H7 (cell line): ENCODE measurements around the gene SPATS2L. TPM values are rescaled to one million over a fixed set of nuclear protein-coding genes. Genes with fewer than 3 reads are reported as not detected.
"Not testable (repeated sequence)": the region's sequence is repeated elsewhere in the genome, so short reads cannot be mapped to it uniquely, and the experiment has no call there.

Experiments used
- DNase-seq: peaks from one replicate; pipeline ENCODE4 v3.0.0; 2012
- H3K27me3 ChIP-seq: 2 replicates; pipeline ENCODE4 v1.6.0; 2011; ENCODE audit warnings: mild to moderate bottlenecking, low read length; ENCODE audit not compliant: control insufficient read depth, insufficient read depth
- H3K36me3 ChIP-seq: replicated peaks from 2 replicates; pipeline ENCODE4 v1.5.1; 2011; ENCODE audit warnings: low read length; ENCODE audit not compliant: control insufficient read depth, insufficient read depth
- H3K4me3 ChIP-seq: 2 replicates; pipeline ENCODE4 v1.5.1; 2011; ENCODE audit warnings: low read depth, mild to moderate bottlenecking, control low read depth, low read length, moderate library complexity; ENCODE audit not compliant: insufficient read depth
- total RNA-seq: library from RNA; depleted of rRNA; stranded (reverse); fragments of >200 nt; shearing (Covaris generic); gene quantifications from 2 replicates; pipeline ENCODE4 v1.2.3, GENCODE V29; 2014

SPATS2L gene
- total RNA-seq, 1 experiment from 2014 or later: 106 TPM

GRCh38 chr2:200341376-200341775, 34.9 kb downstream of the SPATS2L start:
- Histone ChIP-seq H3K4me3 (no peak overlapping the region), H3K27me3 (no peaks in the 10 kb centered on the region), H3K36me3 (no peaks in the 10 kb centered on the region; the same call in none of the 2 replicates)
- no peak for DNase-seq

GRCh38 chr2:200342235-200342634, 35.7 kb downstream of the SPATS2L start:
- H3K36me3 ChIP-seq: no peaks in the 10 kb centered on the region; the same call in none of the 2 replicates
- no peak for DNase-seq
- no peak overlapping the region for H3K4me3 ChIP-seq
- H3K27me3 ChIP-seq: no peaks in the 10 kb centered on the region

GRCh38 chr2:200342654-200343053, 36.2 kb downstream of the SPATS2L start:
- Histone ChIP-seq H3K27me3 (no peaks in the 10 kb centered on the region), H3K4me3 (no peak overlapping the region), H3K36me3 (no peaks in the 10 kb centered on the region; the same call in 1 of the 2 replicates)
- DNase-seq: no peak

GRCh38 chr2:200344202-200344601, 37.7 kb downstream of the SPATS2L start:
- not testable (repeated sequence) for H3K27me3 ChIP-seq, DNase-seq, H3K4me3 ChIP-seq, H3K36me3 ChIP-seq

- no peak overlapping the region for H3K4me3 ChIP-seq
- H3K27me3 ChIP-seq: no peaks in the 10 kb centered on the region
- H3K36me3 ChIP-seq: no peaks in the 10 kb centered on the region; the same call in 1 of the 2 replicates
- DNase-seq: no peak
These were observed 39.5 kb downstream of the SPATS2L start for GRCh38 chr2:200345975-200346374.

GRCh38 chr2:200347301-200347700, 40.8 kb downstream of the SPATS2L start:
- H3K4me3 ChIP-seq: no peak overlapping the region
- DNase-seq: no peak

GRCh38 chr2:200348897-200349563, 42.5 kb downstream of the SPATS2L start:
- H3K4me3 ChIP-seq: no peak overlapping the region
- H3K36me3 ChIP-seq: no peaks in the 10 kb centered on the region; the same call in 1 of the 2 replicates
- no peak for DNase-seq
- H3K27me3 ChIP-seq: no peaks in the 10 kb centered on the region

More at GRCh38 chr2:200347301-200347700, 40.8 kb downstream of the SPATS2L start:
- H3K36me3 ChIP-seq: no peaks in the 10 kb centered on the region; the same call in 1 of the 2 replicates
- H3K27me3 ChIP-seq: no peaks in the 10 kb centered on the region

GRCh38 chr2:200349868-200350267, 43.4 kb downstream of the SPATS2L start:
- no peaks in the 10 kb centered on the region; the same call in 1 of the 2 replicates for H3K36me3 ChIP-seq

GRCh38 chr2:200350850-200351285, 44.4 kb downstream of the SPATS2L start:
- no peak for DNase-seq
- Histone ChIP-seq H3K27me3 (no peaks in the 10 kb centered on the region), H3K4me3 (no peak overlapping the region), H3K36me3 (no peaks in the 10 kb centered on the region; the same call in 1 of the 2 replicates)

More at GRCh38 chr2:200349868-200350267, 43.4 kb downstream of the SPATS2L start:
- DNase-seq: no peak
- Histone ChIP-seq H3K4me3 (no peak overlapping the region), H3K27me3 (no peaks in the 10 kb centered on the region)

- Histone ChIP-seq H3K27me3 (no peaks in the 10 kb centered on the region), H3K36me3 (no peaks in the 10 kb centered on the region; the same call in 1 of the 2 replicates), H3K4me3 (no peak overlapping the region)
- DNase-seq: no peak
These were observed 45.3 kb downstream of the SPATS2L start for GRCh38 chr2:200351815-200352214.

- no peak for DNase-seq
- no peak overlapping the region for H3K4me3 ChIP-seq
- no peaks in the 10 kb centered on the region; the same call in 1 of the 2 replicates for H3K36me3 ChIP-seq
- H3K27me3 ChIP-seq: no peaks in the 10 kb centered on the region
These were observed 46.1 kb downstream of the SPATS2L start for GRCh38 chr2:200352636-200353035.

GRCh38 chr2:200353120-200353519, 46.6 kb downstream of the SPATS2L start:
- Histone ChIP-seq H3K27me3 (no peaks in the 10 kb centered on the region), H3K36me3 (no peaks in the 10 kb centered on the region; the same call in 1 of the 2 replicates), H3K4me3 (no peak overlapping the region)
- DNase-seq: no peak

- DNase-seq: no peak
- Histone ChIP-seq H3K4me3 (no peak overlapping the region), H3K27me3 (no peaks in the 10 kb centered on the region), H3K36me3 (no peaks in the 10 kb centered on the region; the same call in 1 of the 2 replicates)
These were observed 47.4 kb downstream of the SPATS2L start for GRCh38 chr2:200353874-200354273.

GRCh38 chr2:200354833-200355751, 48.6 kb downstream of the SPATS2L start:
- no peak for DNase-seq
- H3K27me3 ChIP-seq: no peaks in the 10 kb centered on the region
- H3K4me3 ChIP-seq: no peak overlapping the region
- no peaks in the 10 kb centered on the region for H3K36me3 ChIP-seq
